HG03469 (cell line): ENCODE results near the gene MEP1B.
"Not testable (repeated sequence)": the region's sequence is repeated elsewhere in the genome, so short reads cannot be mapped to it uniquely, and the experiment has no call there.

Experiments
- ATAC-seq: cut with Tn5 transposase; IDR thresholded peaks from one replicate; pipeline ENCODE4 v1.9.1; 2021; ENCODE audit warnings: mild to moderate bottlenecking, moderate library complexity, moderate number of reproducible peaks; ENCODE audit not compliant: unreplicated experiment

Gene MEP1B

DNA sequence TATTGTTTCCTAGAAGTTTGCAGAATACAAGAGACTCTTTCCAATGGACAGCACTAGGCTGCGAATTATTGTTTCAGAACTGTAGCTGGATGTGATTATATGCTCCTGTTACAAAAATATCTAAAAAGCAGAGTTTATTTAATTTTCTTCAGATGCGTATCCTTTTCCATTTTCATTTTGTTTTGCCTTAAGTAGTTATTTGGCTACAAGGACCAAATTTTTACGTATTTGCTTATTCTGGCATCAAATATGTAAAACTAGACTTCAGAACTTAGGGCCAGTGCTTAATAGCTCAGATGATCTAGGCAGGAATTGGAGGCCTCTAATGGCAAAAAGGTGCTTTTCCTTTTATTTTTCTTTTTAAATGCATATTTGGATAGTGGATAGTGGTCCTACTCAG, 18.7 kb downstream of the MEP1B start:
- ATAC-seq: no peak

DNA sequence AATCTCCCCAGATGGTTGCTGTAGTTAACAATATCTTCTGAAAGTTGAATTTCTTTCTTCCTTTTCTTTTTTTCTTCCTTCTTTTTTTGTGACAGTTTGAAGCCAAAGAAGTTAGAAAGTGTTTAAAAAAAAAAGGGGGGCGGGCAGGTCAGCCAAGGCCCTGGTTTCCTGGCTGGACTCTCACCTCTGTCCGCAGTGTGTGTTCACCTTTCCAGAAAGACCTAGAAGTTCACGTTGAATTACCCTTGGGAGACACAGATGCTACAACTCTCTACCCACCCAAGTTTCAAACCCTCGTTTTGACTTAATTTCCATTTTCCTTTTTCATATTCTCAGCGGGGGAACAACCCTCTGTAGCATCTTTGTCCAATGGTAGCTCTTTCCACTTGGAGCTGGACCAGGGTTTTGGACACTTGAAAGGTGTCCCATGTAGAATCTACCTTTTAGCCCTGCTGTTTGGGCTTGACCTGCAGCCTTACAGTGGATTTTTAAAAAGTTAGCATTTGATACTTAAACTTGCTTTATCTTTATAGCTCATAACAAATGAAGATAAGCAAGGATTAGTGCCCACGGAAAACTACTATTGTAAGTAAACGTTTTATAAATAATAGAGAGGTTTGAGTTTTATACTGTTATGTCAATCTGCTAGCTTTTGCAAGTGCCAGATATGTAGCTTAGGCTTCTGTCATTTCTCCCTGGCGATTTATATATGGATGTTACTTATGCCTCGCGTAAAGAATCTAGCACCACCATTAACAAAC, 20.0 kb downstream of the MEP1B start:
- no peak for ATAC-seq

- no peak for ATAC-seq
Observed at GRCh38 chr18:32213693-32214092, 23.9 kb downstream of the MEP1B start.

- no peak for ATAC-seq
Observed at GRCh38 chr18:32216390-32216789, 26.6 kb downstream of the MEP1B start.

GRCh38 chr18:32219431-32220018, 29.7 kb downstream of the MEP1B start:
- no peak for ATAC-seq

- not testable (repeated sequence) for ATAC-seq
Observed at GRCh38 chr18:32233348-32233747, 43.5 kb downstream of the MEP1B start.

- ATAC-seq: no peak
Observed at GRCh38 chr18:32237049-32237448, 47.2 kb downstream of the MEP1B start.

DNA sequence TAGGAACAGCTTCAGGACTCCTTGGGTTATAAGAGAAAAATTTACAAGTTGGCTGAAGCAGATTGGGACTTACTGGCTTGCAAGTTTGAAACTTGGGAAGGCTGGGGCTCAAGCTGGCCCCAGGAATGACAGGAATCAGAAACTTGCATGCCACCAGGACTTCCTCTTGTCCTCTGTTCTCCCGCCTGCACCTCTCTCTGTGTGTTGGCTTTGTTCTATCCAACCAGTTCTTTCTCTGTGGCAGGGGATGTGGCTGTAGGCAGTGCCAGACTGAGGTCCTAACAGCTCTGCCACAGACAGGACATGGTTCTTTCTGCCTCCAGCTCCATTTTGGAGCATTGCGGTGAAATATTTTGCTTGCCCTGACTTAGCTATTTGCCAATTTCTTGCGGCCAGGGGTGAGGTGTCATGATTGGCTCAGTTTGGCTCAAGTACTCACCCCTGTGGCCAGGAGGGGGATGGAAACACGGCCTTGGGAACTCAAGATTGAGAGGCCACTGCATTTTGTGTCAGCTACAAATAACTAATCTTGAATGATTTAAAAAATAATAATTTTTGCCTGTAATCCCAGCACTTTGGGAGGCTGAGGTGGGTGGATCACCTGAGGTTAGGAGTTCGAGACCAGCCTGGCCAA, 48.9 kb downstream of the MEP1B start:
- no peak for ATAC-seq

GRCh38 chr18:32242395-32242794, 52.6 kb downstream of the MEP1B start:
- no peak for ATAC-seq

GRCh38 chr18:32243358-32243757, 53.5 kb downstream of the MEP1B start:
- no peak for ATAC-seq

DNA sequence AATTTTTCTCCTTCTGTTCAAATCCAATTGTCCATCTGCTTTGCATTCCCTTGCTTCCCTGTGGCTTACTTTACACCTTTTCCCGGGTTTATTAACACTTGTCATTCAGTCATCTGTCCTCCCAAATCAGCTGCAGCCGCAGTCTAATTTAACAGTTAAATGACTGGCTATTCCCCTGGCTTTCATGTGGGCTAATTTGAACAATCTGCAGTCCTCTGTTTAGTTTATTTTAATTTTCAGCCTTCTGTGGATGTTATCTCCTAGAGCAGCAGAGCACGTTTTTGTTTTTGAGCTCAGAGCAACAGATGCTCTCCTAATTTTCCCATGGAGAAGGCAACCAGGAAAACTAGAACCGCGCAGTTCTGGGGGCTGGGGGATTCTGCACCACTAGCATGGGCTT, 55.0 kb downstream of the MEP1B start:
- no peak for ATAC-seq

DNA sequence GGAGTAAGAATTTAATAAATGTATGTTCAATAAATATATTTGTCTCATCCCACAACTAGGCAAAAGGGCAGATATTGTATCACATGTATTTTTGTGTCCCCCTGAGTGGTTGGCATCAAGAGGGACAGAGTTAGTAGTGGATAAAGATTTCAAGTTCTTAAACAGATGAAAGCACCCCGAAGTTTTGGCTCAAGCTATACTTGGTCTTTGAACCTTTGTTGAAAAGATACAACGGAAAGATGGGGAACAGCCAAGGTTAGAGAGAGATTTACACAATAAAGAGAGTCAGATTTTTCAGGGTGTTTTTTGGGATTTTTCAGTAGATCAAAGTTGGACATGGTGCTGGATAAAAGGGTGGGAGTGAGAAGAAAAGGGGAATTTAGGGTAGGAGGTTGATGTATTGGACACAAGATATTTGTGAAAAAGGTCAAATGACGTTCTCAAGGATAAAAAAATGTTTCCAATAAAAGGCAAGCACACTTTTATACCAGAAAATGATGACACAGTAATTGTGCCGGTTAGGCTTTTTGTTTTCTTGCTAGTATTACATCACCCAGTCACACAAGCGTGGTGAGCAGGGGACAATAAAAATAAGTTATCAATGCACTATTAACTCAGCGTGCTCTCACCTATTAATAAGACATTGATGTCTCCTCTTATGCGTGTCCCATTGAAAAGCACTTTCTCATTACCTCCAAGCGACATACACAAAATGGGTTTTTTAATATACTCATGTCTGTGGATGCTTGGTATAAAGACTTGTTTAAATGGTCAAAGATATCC, 59.5 kb downstream of the MEP1B start:
- no peak for ATAC-seq

- no peak for ATAC-seq
Observed at GRCh38 chr18:32251466-32251865, 61.6 kb downstream of the MEP1B start.

DNA sequence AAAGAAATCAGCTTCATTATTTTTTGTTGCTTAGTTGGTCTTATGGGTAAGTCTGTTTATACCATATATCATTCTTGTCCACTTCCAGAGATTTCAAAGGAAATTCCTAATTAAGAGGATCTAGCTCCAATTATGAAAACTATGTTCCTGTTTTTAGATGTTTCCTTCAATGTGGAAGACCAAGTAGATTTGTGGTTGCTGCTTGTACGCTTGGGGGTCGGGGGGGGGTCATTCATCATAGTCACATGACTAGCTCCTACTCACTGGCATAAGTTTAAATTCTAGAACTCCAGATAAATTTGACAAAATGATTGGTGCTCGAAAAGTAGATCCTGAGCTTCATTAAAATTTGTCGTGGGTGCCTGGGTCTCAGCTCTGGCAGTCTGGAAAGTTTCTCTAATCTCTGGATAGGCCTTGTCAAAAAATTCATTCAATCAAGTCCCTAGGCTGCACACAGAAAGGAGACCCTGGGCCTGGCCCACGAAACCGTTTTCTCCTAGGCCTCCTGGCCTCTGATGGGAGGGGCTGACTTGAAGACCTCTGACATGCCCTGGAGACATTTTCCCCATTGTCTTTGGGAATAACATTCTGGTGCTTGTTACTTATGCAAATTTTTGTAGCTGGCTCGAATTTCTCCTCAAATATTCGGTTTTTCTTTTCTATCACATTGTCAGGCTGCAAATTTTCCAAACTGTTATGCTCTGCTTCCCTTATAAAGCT, 62.5 kb downstream of the MEP1B start:
- ATAC-seq: no peak

DNA sequence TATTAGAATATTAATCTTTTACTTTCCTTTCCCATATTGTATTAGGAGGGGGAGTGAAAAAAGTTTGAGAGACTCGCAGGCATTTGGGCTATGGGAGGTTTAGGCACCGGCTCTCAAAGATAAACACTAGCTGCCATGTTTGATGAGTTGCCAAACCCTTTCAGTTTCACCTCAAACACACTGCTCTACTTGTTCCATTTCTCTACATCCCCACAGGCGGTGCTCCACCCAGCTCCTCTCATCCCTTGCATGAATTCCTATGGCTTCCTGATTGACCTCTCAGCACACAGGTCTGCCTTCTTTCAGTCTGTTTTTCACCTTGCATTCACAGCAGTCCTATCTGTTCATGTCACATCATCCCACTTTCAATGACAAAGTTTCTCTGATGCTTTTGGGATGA, 65.7 kb downstream of the MEP1B start:
- ATAC-seq: no peak

- ATAC-seq: no peak
Observed at GRCh38 chr18:32257084-32257785, 67.4 kb downstream of the MEP1B start.

- no peak for ATAC-seq
Observed at GRCh38 chr18:32258148-32258547, 68.3 kb downstream of the MEP1B start.

DNA sequence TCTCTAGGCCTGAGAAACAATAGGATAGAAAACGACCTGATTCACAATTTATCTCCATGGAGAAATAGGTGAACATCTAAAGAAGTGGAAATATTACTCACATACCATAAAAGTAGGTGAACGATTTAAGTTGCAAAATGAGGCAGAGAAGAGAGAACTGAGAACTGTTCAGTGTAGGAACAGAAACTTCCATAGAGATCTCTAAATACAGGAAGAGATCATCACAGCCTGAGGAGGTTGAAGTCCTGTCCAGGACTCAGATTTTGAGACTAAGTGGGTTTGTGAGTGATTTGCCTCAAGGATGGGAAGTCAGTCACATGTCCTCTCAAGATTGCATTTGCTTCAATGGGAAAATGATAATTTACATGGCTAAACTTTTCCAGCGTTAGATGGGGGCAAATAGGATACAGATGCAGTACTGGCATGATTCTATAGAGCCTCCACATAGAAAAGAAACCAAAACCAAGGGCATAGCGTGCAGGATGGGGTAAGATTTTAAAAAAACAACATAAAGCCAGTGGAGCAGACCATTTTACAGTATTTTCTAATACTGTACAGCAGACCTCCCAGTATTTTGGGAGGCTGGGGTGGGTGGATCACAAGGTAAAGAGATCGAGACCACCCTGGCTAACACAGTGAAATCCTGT, 68.8 kb downstream of the MEP1B start:
- no peak for ATAC-seq

GRCh38 chr18:32259553-32259952, 69.7 kb downstream of the MEP1B start:
- no peak for ATAC-seq

- no peak for ATAC-seq
Observed at GRCh38 chr18:32261003-32261402, 71.2 kb downstream of the MEP1B start.
